Daoy (cell line): ENCODE data around the gene NFIA. TPM values are rescaled to one million over a fixed set of nuclear protein-coding genes. Genes with fewer than 3 reads are reported as not detected.

Experiments
- DNase-seq: peaks from one replicate; pipeline ENCODE4 v3.0.0-alpha.2; 2015; ENCODE audit warnings: low read depth
- total RNA-seq: library from RNA; depleted of rRNA; stranded (reverse); fragments of >200 nt; shearing (Covaris generic); gene quantifications from 2 replicates; pipeline ENCODE4 v1.2.3, GENCODE V29; 2014

Gene NFIA
- total RNA-seq, 1 experiment from 2014 or later, result 5.0 TPM

DNA sequence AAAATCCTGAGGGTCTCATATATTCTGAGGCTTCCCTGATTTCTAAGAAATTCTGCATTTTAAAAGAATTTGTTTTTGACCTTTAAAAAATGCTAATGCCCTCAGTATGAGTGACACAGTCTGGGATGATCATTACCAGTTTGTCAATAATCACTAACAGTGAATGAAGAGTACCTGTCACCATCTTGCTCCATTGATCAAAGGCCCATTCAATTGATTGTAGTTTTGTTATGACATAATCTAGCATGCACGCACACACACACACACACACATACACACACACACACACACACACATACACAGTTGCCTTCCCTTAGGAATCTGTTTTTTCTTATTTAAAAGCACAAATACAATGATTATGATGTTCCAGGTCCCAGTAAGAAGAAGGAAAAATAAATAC is 250.4 kb downstream of the NFIA start:
- DNase-seq, result no peak

DNA sequence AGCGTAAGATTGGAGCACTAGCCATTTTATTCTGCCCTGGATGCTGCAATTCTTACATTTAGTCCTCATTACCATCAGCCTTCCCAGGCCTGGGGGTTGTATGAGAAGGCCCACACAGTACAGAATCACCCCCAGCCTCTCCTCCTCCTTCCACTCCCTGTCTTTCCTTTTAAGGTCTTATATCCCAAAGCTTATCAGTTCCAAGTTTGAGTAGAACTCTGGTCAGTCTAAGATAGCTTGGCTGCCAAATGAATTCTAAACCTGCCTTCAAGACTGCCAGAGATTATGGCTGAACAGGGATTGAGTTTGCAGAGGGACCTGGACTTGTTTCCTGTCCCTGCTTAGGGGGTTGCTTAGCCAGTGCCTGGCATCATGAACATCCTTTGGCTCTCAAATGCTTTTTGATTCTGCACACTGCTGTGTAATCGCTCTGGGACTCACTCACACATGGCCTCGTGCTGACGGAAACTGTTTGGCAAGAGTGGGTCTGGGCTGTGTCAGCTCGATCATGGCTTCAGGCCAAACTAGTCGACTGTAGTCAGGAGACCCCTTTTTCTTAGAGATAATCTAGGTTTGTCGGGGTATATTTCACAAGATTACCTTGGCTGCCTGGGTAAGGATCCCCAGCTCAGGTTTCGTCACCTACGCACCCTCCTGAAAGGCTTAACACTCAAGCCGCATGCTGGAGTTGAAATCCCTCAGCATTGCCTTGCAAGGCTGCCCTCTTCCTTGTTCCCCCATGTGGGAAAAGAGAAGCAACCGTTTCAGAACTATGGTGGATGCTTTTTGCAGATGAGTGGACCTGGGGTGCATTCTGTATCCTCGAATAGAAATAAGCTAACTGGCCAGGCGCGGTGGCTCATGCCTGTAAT is 252.6 kb downstream of the NFIA start:
- DNase-seq, result no peak

DNA sequence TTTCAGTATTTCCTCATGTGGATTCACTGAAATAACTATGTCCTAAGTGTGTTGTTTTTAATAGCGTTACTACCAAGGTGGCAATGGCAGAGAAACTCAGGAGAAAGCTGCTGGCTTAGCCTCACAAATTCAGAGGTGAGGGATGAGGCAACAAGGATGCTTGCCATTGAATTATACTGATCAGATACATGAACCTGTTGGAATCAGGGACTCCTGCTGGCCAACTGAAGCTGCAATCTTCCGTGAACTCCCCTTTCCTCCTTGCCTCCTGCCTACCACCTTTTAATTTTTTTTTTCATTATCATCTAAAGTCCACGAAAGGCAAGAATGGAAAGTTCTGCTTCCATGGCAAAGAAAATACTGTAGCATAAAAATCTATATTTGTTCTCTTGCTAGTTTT is 254.7 kb downstream of the NFIA start:
- DNase-seq, result no peak

GRCh38 chr1:61337441-61337951 is 255.1 kb downstream of the NFIA start:
- no peak for DNase-seq

DNA sequence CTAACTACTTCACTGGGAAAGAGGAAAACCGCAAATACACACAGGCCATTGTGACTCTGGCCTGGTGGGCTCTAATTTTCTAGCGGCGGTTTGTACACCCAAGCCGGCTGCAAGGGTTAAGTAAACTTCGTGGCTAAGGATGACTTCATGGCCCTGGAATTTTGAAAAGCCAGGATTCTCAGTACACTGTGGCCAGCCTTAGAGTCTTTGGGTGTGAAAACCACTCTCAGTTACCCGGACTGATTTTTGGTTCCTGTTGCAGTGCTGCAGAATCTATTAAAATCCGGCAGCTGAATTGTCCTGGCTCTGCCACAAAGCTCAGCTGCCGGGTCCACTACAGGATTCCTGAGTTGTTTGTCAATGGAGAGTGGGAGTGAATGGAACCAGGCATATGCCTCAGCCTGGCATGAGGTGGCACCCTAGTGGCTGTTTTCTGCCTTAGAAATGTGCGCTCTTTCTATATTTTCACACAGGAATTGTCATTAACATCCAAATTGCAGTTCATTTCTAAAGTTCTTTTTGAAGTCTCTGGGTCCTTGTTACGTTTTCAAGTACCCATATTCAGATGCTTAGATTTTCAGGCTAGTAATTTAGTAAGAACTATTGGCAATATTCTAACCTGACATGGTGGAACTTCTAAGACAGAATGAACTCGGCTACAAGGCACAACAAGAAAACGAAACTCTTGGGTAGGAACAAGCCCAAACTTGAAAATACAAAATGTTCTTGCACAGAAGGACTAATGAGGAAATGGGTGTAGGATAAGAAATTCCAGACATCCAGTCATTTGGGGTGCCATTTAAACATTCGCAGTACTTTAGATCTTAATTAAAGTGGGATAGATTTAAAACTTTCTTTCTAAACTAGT is 255.9 kb downstream of the NFIA start:
- DNase-seq, result peak; percentile 95

DNA sequence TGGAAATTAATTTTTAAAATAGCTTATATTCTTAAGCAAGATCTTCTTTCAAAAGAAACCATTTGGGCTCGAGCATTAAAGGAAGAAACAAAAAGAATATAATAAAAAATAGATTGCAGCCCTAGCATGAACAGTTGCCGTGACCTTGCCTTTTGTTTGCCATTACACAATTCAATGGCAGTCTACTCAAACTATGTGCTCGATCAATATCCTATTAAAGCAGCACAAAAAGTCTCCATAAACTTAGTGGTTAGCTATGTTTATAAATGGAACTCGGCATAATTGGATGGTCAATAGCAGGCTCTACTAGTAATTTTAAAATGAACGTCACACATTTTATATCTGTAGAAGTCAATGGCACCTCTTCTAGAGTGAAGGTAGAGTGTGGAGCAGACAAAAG is 256.5 kb downstream of the NFIA start:
- no peak for DNase-seq

DNA sequence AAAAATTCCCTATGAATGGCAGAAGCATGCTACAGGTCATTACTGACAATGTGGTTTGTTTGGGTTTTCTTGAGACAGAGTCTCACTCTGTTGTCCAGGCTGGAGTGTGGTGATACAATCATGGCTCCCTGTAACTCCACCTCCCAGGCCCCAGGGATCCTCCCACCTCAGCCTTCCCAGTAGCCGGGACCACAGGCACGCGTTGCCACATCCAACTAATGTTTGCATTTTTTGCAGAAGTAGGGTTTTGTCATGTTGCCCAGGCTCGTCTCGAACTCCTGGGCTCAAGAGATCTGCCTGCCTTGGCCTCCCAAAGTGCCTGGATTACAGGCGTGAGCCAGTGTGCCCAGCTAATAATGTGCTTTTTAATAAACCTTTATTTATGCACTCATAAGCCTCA is 259.1 kb downstream of the NFIA start:
- no peak for DNase-seq

DNA sequence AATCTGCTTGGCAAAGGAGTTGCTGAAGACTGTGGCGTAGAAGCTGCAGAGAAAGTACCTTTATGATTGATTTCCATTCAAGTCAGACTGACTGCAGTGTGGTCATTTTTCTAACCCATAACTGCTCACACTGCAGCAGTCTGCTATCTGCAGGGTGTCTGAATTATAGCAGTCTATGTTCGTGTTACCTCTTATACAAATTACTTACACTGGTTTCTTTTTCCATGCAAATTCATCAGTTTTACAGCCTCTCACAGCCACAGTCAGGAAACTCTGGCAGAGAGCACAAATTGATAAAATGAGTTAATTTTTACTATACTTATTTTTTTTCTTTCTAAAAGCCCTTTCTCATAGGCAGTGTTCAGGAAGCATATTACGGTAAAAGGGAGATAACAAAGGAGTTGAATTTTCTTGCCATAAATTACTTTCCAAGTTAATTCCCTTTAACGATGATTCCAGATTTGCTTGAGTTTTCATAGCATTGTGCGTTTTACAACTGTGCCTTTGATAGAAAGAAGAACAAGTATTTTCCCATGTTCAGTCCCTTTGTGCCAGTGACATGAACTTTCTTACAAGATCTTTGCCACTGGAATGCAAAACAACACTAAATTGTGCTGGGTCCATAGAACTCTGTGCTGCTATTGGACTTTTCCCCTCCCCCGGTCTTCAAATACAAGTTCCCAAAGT is 261.5 kb downstream of the NFIA start:
- DNase-seq, result no peak

DNA sequence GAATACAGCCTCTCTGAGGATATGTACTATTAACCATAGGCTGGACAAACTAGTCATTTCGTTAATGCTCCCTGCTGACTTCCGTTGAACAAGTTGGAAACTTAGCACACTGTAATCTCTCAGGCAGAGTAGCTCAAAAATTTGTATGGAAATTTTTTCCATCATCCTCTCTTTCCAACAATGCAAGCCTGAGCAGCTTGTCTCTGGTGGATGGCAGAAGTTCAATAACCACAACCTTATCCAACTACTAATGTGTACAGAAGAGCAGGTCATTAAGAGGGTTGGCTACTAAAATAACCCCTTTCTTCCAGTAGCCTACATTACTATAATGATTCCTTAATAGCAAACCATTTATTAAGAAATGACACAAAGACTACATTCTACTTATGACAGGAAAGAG is 262.3 kb downstream of the NFIA start:
- DNase-seq, result no peak

DNA sequence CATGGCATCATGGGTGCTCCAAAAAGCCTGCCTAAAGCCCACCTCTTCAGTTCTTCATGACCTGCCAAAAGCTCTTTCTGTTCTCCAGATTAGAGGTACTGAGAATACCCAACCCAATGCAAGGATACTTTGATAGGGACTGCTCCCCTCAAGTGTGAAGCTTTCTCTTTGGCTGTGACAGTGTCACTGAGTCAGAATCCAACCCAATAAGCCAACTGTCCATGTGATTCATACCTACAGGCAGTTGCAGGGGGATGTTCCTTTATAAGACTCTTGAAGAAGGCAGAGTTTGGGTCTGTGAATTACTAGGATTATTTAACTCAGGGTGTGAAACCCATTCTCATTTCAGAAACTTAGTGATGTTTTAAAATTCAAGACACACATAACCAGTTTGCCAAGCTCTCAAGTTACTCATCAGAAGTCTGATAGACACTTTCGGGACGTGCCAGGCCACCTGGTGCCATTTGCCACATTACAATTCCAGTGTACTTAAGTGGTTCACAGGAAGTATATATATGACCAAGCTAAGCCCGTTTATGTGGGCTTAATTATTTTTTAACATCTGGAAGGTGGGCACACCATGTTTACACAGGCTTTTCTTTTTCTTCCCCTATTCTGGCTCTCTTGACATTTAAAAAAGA is 265.8 kb downstream of the NFIA start:
- no peak for DNase-seq

DNA sequence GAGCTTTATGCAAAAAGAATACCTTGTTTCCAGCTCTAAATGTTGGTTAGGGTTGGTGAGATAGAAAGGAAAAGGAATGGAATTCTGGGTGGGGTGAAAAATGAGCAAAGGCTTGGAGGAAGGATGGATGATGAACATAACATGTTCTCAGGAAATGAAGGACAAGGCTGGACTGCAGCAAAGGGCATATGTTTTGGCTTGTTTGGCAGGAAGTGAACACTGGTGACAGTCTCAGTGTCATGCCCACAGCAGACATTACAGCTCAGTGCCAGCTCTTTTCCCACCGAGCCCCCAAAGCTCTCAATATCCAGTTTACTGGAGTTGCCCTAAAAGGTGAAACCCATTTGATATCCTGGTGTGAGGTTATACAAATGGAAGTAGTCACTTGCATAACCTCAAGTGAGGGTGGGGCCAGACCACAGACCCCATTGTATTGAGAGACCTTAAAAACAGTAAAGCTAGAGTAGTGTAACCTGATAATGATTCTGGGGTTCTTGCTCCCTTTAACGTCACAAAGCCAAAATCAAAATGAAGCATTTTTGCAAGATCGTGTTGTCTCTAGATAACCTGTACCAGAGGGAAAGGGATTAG is 270.6 kb downstream of the NFIA start:
- no peak for DNase-seq

- no peak for DNase-seq
Observed at GRCh38 chr1:61353797-61354406, 271.5 kb downstream of the NFIA start.

DNA sequence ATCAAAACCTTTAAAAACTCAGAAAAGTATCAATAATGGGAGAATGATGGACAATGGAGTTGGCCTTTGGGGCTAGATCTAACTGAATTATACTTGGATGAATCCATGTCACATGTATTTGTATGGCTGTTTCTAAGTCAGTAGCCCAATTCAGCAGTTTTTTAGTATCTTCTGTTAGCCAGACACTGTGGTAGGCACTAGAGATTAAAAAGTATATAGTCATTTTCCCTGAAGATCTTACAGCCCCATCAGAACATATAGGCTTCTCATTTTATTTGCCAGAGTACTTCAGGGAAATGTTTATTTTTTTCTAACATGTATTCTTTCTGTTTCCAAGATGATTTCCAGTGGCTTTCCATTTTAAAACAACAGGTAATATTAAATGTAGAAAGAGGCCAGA is 273.7 kb downstream of the NFIA start:
- DNase-seq, result no peak

DNA sequence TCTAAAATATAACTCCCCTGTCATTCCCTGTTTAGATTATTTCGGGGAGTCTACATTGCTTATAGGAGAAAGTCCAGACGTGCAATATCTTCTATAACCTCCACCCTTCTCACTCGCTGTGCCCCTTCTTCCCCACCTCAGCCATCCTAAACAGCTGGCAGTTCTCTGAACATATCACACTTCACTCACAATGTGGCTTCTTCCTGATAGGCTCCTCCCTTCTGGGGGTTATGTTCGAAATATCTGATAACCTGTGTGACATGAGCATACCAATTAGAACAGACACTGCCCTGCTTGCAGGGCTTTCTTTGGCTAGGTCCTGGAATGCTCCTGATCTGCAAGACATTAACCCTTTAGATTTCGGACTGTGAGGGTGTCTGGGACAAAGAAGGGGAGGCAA is 274.6 kb downstream of the NFIA start:
- no peak for DNase-seq

GRCh38 chr1:61357539-61357938 is 275.2 kb downstream of the NFIA start:
- DNase-seq, result no peak

DNA sequence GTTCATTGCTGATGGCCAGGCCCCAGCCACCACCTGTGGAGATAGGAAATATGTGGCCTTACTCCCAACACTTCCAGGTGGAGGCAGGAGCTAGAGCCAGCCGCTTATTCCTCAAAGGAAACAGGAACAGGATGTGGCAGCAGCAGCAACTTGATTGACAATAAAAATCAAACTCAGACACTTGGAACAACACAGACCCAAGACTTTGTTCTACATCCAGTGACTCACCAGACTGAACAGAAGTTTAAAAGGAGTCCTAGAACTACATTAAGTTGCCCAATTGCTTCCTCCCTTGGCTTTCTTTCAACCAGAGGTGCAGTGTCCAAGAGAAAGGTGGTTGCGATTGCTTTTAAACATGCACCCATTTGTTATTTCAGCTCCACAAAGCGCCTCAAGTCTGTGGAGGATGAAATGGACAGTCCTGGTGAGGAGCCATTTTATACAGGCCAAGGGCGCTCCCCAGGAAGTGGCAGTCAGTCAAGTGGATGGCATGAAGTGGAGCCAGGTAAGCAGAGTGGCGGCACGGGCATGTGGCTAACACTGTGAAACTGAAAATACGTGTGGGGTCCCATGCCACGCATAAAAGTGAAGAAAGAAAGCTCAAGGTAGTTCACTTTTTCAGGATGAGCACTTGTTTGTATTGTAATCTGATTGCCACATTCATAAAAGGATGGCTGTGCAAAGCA is 276.6 kb downstream of the NFIA start:
- DNase-seq, result no peak

DNA sequence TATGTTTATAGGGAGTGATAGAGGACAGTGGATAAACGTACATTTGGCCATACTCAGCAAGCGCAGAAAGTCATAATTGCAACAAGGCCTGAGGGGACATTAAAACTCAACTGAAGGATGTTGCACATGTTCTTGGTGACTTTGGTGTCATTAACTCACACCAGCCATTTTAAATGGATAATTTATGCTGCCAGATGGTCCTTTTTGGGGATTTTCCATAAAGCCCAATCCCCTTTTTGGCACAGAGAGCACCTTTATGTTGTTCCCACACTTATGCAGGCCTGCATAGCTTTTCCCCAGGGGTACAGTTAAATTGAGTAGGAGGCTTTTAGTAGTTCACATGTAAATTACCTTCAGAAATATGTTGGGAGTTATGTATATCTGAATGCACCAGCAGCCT is 279.6 kb downstream of the NFIA start:
- no peak for DNase-seq

DNA sequence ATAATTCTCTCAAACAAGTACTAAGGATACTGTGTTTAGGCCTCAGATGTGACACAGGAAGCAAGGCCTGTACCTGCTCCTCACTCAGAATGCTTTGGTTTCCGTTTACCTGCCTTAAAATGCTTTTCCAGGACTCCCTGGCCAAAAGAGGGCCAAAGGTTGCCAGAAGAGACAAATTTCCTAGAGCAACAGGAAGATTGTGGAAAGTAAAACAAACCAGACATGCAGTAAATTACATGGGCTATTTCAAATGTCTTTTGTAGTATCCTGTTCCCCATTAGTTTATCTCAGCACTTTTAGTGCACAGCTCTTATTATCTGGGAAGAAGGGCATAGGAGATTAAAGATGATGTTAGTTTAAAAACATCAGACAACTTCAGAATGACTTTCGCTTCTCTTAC is 280.0 kb downstream of the NFIA start:
- no peak for DNase-seq

GRCh38 chr1:61368366-61368765 is 286.0 kb downstream of the NFIA start:
- DNase-seq, result no peak

GRCh38 chr1:61368876-61369275 is 286.5 kb downstream of the NFIA start:
- DNase-seq, result no peak
